Measurements from ENCODE around the gene B4GALT3.
A peak's percentile ranks its signal among the peaks of the same experiment; 100 is the strongest.

The B4GALT3 gene

GRCh38 chr1:161153176-161153575, 24.1 kb downstream of the B4GALT3 start:
- Histone ChIP-seq H3K27me3 (replicated peaks; ENCODE audit: control insufficient read depth, insufficient read depth, low read length, poor library complexity, severe bottlenecking) (no peaks in the 10 kb centered on the region), H3K36me3 (ENCODE audit: control insufficient read depth, insufficient read depth, low read length) (peaks cover 3% of the 10 kb centered on the region), H3K9me3 (ENCODE audit: control insufficient read depth, low read length) (no peaks in the 10 kb centered on the region), H3K27ac (ENCODE audit: insufficient read depth, low read length, poor library complexity, severe bottlenecking) (peak overlapping the region; percentile 97), H3K4me1 (ENCODE audit: control insufficient read depth, insufficient read depth, low read length, poor library complexity, severe bottlenecking) (peaks cover 4% of the 10 kb centered on the region), H3K4me3 (ENCODE audit: insufficient read depth, low read depth, low read length, poor library complexity, severe bottlenecking) (peak overlapping the region; percentile 89)
- no peak for DNase-seq

GRCh38 chr1:161145832-161146231, 31.5 kb downstream of the B4GALT3 start:
- no peaks in the 10 kb centered on the region for H3K9me3 ChIP-seq (ENCODE audit: control insufficient read depth, low read length)
- no peaks in the 10 kb centered on the region for H3K27me3 ChIP-seq (replicated peaks; ENCODE audit: control insufficient read depth, insufficient read depth, low read length, poor library complexity, severe bottlenecking)
- H3K36me3 ChIP-seq (ENCODE audit: control insufficient read depth, insufficient read depth, low read length), result no peaks in the 10 kb centered on the region
- DNase-seq, result no peak
- no peak overlapping the region for H3K27ac ChIP-seq (ENCODE audit: insufficient read depth, low read length, poor library complexity, severe bottlenecking)
- no peak overlapping the region for H3K4me3 ChIP-seq (ENCODE audit: insufficient read depth, low read depth, low read length, poor library complexity, severe bottlenecking)
- H3K4me1 ChIP-seq (ENCODE audit: control insufficient read depth, insufficient read depth, low read length, poor library complexity, severe bottlenecking), result no peaks in the 10 kb centered on the region

DNA sequence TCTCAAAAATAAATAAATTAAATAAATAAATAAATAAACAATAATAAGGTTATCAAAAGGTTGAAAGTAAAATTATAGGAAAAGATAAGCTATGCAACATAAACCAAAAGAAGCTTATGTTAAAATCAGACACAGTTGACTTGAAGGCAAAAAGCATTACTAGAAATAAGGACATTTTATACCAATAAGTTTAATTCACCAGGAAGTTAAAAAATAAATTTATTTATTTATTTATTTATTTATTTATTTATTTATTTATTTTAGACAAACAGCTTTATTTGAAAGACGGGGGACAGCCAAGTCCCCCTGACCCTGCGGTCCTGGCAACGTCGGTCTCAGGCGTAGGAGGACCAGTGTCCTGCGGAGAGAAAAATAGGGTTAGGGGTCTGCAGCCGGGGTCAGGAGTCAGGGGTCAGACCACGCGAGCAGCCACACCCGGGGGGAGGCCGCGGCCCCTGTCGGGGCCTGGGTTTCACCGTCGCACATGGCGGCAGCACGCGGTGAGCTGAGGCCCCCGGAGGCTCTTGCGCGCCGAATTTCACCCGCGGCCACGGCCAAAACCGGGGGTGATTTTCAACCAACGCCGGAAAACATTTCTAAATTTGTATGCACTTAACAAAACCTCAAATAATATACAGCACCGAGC, 36.4 kb downstream of the B4GALT3 start:
- Histone ChIP-seq H3K27me3 (replicated peaks; ENCODE audit: control insufficient read depth, insufficient read depth, low read length, poor library complexity, severe bottlenecking) (no peaks in the 10 kb centered on the region), H3K4me1 (ENCODE audit: control insufficient read depth, insufficient read depth, low read length, poor library complexity, severe bottlenecking) (no peaks in the 10 kb centered on the region), H3K36me3 (ENCODE audit: control insufficient read depth, insufficient read depth, low read length) (no peaks in the 10 kb centered on the region), H3K27ac (ENCODE audit: insufficient read depth, low read length, poor library complexity, severe bottlenecking) (no peak overlapping the region), H3K4me3 (ENCODE audit: insufficient read depth, low read depth, low read length, poor library complexity, severe bottlenecking) (no peak overlapping the region), H3K9me3 (ENCODE audit: control insufficient read depth, low read length) (no peaks in the 10 kb centered on the region)
- no peak for DNase-seq

DNA sequence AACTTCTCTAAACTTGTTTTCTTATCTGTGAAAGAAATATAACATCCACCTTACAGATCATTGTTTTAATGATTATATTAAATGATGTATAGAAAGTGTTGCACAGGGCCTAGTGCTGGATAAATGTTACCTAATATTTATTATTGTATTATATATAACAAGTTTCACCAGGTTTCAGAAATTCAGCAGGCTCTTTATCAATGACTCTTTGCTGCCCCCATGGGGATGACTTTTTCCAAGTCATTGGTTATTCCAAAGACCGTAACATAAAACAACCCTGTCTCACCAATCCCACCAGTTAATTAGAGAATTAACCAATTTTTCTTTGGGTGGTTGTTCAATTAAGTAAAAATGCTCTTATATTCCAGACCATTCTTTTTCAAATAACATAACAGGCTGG, 37.5 kb downstream of the B4GALT3 start:
- no peak overlapping the region for H3K27ac ChIP-seq (ENCODE audit: insufficient read depth, low read length, poor library complexity, severe bottlenecking)
- no peaks in the 10 kb centered on the region for H3K27me3 ChIP-seq (replicated peaks; ENCODE audit: control insufficient read depth, insufficient read depth, low read length, poor library complexity, severe bottlenecking)
- DNase-seq, result peak in 1 of 3 donors; percentile 21
- no peaks in the 10 kb centered on the region for H3K4me1 ChIP-seq (ENCODE audit: control insufficient read depth, insufficient read depth, low read length, poor library complexity, severe bottlenecking)
- no peaks in the 10 kb centered on the region for H3K9me3 ChIP-seq (ENCODE audit: control insufficient read depth, low read length)
- no peak overlapping the region for H3K4me3 ChIP-seq (ENCODE audit: insufficient read depth, low read depth, low read length, poor library complexity, severe bottlenecking)
- H3K36me3 ChIP-seq (ENCODE audit: control insufficient read depth, insufficient read depth, low read length), result no peaks in the 10 kb centered on the region

- Histone ChIP-seq H3K9me3 (ENCODE audit: control insufficient read depth, low read length) (no peaks in the 10 kb centered on the region), H3K4me3 (ENCODE audit: insufficient read depth, low read depth, low read length, poor library complexity, severe bottlenecking) (no peak overlapping the region), H3K36me3 (ENCODE audit: control insufficient read depth, insufficient read depth, low read length) (no peaks in the 10 kb centered on the region), H3K27me3 (replicated peaks; ENCODE audit: control insufficient read depth, insufficient read depth, low read length, poor library complexity, severe bottlenecking) (no peaks in the 10 kb centered on the region), H3K4me1 (ENCODE audit: control insufficient read depth, insufficient read depth, low read length, poor library complexity, severe bottlenecking) (peaks cover 6% of the 10 kb centered on the region), H3K27ac (ENCODE audit: insufficient read depth, low read length, poor library complexity, severe bottlenecking) (no peak overlapping the region)
- DNase-seq, result no peak
Measured at GRCh38 chr1:161138431-161138830, 38.9 kb downstream of the B4GALT3 start.

DNA sequence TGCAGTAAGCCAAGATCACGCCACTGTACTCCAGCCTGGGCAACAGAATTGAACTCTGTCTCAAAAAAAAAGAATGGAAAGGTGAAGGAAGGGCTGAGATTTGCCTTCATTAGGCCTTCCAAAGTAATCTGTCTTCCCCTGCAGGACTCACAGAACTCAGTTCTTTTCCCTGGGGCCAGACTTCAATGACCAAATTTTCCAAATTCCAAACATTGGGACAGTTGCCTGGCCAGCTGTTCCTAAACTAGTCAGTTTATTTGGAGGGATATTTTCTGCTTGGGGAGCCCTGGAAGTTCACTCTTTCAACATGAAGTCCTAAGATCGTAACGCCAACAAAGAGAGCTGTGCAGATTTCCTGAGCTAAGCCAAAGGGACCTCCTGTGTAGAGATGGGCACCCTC, 39.4 kb downstream of the B4GALT3 start:
- no peaks in the 10 kb centered on the region for H3K9me3 ChIP-seq (ENCODE audit: control insufficient read depth, low read length)
- H3K4me1 ChIP-seq (ENCODE audit: control insufficient read depth, insufficient read depth, low read length, poor library complexity, severe bottlenecking), result peaks cover 8% of the 10 kb centered on the region
- no peak overlapping the region for H3K4me3 ChIP-seq (ENCODE audit: insufficient read depth, low read depth, low read length, poor library complexity, severe bottlenecking)
- no peak for DNase-seq
- H3K36me3 ChIP-seq (ENCODE audit: control insufficient read depth, insufficient read depth, low read length), result no peaks in the 10 kb centered on the region
- H3K27ac ChIP-seq (ENCODE audit: insufficient read depth, low read length, poor library complexity, severe bottlenecking), result no peak overlapping the region
- no peaks in the 10 kb centered on the region for H3K27me3 ChIP-seq (replicated peaks; ENCODE audit: control insufficient read depth, insufficient read depth, low read length, poor library complexity, severe bottlenecking)

DNA sequence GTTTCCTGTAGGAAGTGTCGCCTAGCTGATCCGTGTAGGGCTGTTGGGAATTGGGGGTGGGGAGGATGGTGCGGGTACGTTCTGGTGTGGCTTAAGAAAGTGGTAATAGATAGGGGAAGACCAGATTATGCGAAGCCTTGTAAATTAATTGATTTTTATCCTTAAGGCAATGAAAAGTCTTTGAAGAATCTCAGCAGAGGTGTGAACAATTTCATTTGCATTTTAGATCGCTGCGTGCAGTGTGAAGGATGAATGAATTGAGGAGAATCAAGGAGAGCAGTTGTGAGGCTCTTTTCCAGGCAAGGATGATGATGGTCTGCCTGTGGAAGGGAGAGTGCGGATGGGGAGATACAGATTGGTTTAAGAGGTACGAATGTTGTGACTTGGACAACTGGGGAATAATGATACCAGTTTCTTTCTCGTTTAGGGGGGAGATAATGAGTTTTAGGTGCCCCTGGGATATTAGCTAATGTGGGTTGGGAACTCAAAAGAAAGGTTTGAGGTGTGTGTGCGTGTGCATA, 44.0 kb downstream of the B4GALT3 start:
- H3K9me3 ChIP-seq (ENCODE audit: control insufficient read depth, low read length), result no peaks in the 10 kb centered on the region
- H3K4me1 ChIP-seq (ENCODE audit: control insufficient read depth, insufficient read depth, low read length, poor library complexity, severe bottlenecking), result peaks cover 18% of the 10 kb centered on the region
- DNase-seq, result no peak
- H3K27me3 ChIP-seq (replicated peaks; ENCODE audit: control insufficient read depth, insufficient read depth, low read length, poor library complexity, severe bottlenecking), result no peaks in the 10 kb centered on the region
- H3K27ac ChIP-seq (ENCODE audit: insufficient read depth, low read length, poor library complexity, severe bottlenecking), result peak overlapping the region; percentile 81
- H3K4me3 ChIP-seq (ENCODE audit: insufficient read depth, low read depth, low read length, poor library complexity, severe bottlenecking), result peak overlapping the region; percentile 73
- no peaks in the 10 kb centered on the region for H3K36me3 ChIP-seq (ENCODE audit: control insufficient read depth, insufficient read depth, low read length)

GRCh38 chr1:161132410-161133219, 44.7 kb downstream of the B4GALT3 start, which contains the start of gene DEDD:
TSS of gene DEDD (minus strand) at chr1:161132667. CDS start at chr1:161124462, 8,205 bp downstream.
- Histone ChIP-seq H3K4me1 (ENCODE audit: control insufficient read depth, insufficient read depth, low read length, poor library complexity, severe bottlenecking) (peaks cover 18% of the 10 kb centered on the region), H3K4me3 (ENCODE audit: insufficient read depth, low read depth, low read length, poor library complexity, severe bottlenecking) (peak within 1 kb of the TSS; percentile 73), H3K9me3 (ENCODE audit: control insufficient read depth, low read length) (no peaks in the 10 kb centered on the region), H3K27ac (ENCODE audit: insufficient read depth, low read length, poor library complexity, severe bottlenecking) (peak within 1 kb of the TSS; percentile 81), H3K36me3 (ENCODE audit: control insufficient read depth, insufficient read depth, low read length) (no peaks in the 10 kb centered on the region), H3K27me3 (replicated peaks; ENCODE audit: control insufficient read depth, insufficient read depth, low read length, poor library complexity, severe bottlenecking) (no peaks in the 10 kb centered on the region)
- DNase-seq, result peak; percentile 87 to 92 (median 90)

DNA sequence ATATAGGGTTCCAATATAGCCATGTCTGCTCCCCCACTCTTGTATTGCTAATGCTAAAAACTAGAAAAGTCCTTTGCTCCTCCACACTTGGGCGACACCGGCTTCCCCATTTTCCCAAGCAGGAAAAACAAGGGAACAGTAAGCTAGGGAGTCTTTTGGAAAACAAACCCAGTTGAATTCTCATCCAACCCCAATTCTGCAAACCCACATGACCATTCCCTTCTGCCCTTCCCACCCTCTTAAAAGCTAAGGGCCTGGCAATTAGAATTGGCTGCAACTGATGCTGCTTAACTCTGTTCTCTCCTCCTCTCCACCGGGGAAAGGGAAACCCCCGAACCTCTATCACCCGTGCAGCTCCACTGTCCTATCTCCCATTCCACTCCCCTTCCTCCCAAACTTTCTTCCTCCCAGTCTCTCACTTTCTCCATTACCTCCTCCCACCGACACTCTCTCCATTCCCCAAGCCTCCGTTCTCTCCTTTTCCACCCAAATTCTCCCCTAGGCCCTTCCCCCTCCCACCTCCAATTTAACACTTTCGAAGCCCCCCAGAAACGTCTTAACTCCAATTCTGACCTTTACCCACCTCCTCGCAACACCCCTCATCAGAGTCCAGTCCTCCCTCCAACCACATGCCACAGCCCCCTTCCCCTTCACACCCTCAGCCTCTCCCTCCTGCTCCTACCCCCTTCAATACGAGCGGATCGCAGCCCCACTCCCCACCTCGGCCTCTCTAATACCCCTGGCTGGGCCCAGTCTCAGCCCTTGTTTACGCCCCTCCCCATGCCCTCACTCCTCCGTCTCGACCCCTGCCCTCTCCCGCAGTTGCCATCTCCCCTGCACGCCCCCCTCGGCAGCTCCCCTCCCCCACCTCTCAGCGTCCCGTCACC, 45.5 kb downstream of the B4GALT3 start:
- H3K27ac ChIP-seq (ENCODE audit: insufficient read depth, low read length, poor library complexity, severe bottlenecking), result peak overlapping the region; percentile 81
- H3K9me3 ChIP-seq (ENCODE audit: control insufficient read depth, low read length), result no peaks in the 10 kb centered on the region
- H3K27me3 ChIP-seq (replicated peaks; ENCODE audit: control insufficient read depth, insufficient read depth, low read length, poor library complexity, severe bottlenecking), result no peaks in the 10 kb centered on the region
- peaks cover 2% of the 10 kb centered on the region for H3K36me3 ChIP-seq (ENCODE audit: control insufficient read depth, insufficient read depth, low read length)
- peak overlapping the region; percentile 73 for H3K4me3 ChIP-seq (ENCODE audit: insufficient read depth, low read depth, low read length, poor library complexity, severe bottlenecking)
- peak in 1 of 3 donors; percentile 12 for DNase-seq
- peaks cover 18% of the 10 kb centered on the region for H3K4me1 ChIP-seq (ENCODE audit: control insufficient read depth, insufficient read depth, low read length, poor library complexity, severe bottlenecking)
